DOHH2 (cell line): Measurements from ENCODE around the gene BCAR3.

Experiments used
- EZH2phosphoT487 ChIP-seq: fragments of 200-600 bp; sonication (generic); IDR thresholded peaks from 2 replicates; pipeline ENCODE4 v1.6.1; 2017; ENCODE audit warnings: borderline replicate concordance, mild to moderate bottlenecking, antibody characterized with exemption, low read length, moderate library complexity, mixed read lengths
- TF ChIP-seq, protein P1 (sequence below): fragments of 200-600 bp; sonication (generic); IDR thresholded peaks from one replicate; pipeline ENCODE4 v1.5.1; 2014; ENCODE audit warnings: antibody characterized with exemption, mild to moderate bottlenecking, low read depth, low read length; ENCODE audit not compliant: poor library complexity, severe bottlenecking

DNA sequence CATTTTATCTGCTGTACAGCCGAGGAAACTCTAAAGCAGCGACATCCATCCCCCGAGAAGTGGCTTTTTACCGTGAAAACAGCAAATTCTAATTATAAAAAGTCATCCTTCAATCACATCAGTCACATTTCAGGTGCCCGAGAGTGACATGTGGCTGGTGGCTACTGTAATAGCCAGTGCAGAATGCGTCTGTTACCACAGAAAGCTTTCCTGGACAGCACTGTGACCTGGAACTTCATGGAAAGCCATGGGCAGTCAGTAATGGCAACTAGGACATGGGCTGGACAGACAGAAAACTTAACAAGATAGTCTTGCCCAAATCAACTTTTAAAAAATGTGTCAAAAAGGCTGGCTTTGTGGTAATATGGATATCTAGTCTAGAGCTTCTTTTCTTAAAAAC lies 106.6 kb downstream of the BCAR3 start:
- TF ChIP-seq, protein P1, sequence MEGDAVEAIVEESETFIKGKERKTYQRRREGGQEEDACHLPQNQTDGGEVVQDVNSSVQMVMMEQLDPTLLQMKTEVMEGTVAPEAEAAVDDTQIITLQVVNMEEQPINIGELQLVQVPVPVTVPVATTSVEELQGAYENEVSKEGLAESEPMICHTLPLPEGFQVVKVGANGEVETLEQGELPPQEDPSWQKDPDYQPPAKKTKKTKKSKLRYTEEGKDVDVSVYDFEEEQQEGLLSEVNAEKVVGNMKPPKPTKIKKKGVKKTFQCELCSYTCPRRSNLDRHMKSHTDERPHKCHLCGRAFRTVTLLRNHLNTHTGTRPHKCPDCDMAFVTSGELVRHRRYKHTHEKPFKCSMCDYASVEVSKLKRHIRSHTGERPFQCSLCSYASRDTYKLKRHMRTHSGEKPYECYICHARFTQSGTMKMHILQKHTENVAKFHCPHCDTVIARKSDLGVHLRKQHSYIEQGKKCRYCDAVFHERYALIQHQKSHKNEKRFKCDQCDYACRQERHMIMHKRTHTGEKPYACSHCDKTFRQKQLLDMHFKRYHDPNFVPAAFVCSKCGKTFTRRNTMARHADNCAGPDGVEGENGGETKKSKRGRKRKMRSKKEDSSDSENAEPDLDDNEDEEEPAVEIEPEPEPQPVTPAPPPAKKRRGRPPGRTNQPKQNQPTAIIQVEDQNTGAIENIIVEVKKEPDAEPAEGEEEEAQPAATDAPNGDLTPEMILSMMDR, result no peak
- no peak for TF ChIP-seq EZH2phosphoT487
